GM19035 (cell line): ENCODE data around the gene ARL6IP5.

ENCODE experiments used
- ATAC-seq: cut with Tn5 transposase; IDR thresholded peaks from one replicate; pipeline ENCODE4 v1.9.1; 2021; ENCODE audit not compliant: unreplicated experiment

The ARL6IP5 gene

GRCh38 chr3:69149586-69149985 lies 64.8 kb downstream of the ARL6IP5 start:
- ATAC-seq: no peak
